ENCODE results near the gene MTA1. TPM values are rescaled to one million over a fixed set of nuclear protein-coding genes. Genes with fewer than 3 reads are reported as not detected.

MTA1 gene
- total and polyA plus RNA-seq, 10 of the 15 experiments (the other 5 are each of a cell fraction or from before 2014, with no cell fraction given): 0.14 to 162 (median 30.6) TPM

GRCh38 chr14:105488781-105489541 lies 69.3 kb downstream of the MTA1 start:
- in situ Hi-C loops (cut with MboI): loop anchor here (5.0 kb wide), 1 partner anchor 117 kb away; no protein-coding TSS in a partner anchor
- H3K4me2 ChIP-seq (ENCODE audit: control insufficient read depth, insufficient read depth): peak overlapping the region; percentile 100
- no peaks in the 10 kb centered on the region for H3K27me3 ChIP-seq (replicated peaks in 1 of 2; ENCODE audit: control insufficient read depth in 2 of 2, insufficient read depth in 2 of 2, low read length in 1 of 2)
- SMC1A ChIA-PET (ENCODE audit: uncharacterized antibody, unreplicated experiment): interaction anchor here (1.1 to 2.7 kb wide), 5 partner anchors 8 to 118 kb away, joined by 3 to 39 read pairs (median 4); no protein-coding TSS in a partner anchor
- CTCF ChIA-PET: interaction anchor here (0.6 to 4.4 kb wide), 17 partner anchors 8 to 117 kb away, joined by 3 to 103 read pairs (median 4); partner anchors contain the start of gene TEX22
- ATAC-seq: no peak
- H2AFZ ChIP-seq (ENCODE audit: control insufficient read depth, low read depth, low read length): no peak overlapping the region
- BruUV-seq (replicated peaks): no TSS peak
- peak overlapping the region; percentile 84 for H3K4me3 ChIP-seq
- FAIRE-seq: no peak
- no peaks in the 10 kb centered on the region for H4K20me1 ChIP-seq (ENCODE audit: control insufficient read depth, insufficient read depth)
- H3K27ac ChIP-seq (ENCODE audit: control insufficient read depth, insufficient read depth): no peak overlapping the region
- peaks cover 28% of the 10 kb centered on the region for H3K4me1 ChIP-seq (ENCODE audit: control insufficient read depth, insufficient read depth, low read length)
- RAD21 ChIA-PET (ENCODE audit: unreplicated experiment): interaction anchor here (0.8 to 2.5 kb wide), 6 partner anchors 8 to 118 kb away, joined by 3 to 74 read pairs (median 7); no protein-coding TSS in a partner anchor
- POLR2A ChIA-PET: interaction anchor here (1.0 to 2.0 kb wide), 4 partner anchors 8 to 123 kb away, joined by 3 to 23 read pairs (median 4); no protein-coding TSS in a partner anchor
- intact Hi-C loops (cut with micrococcal nuclease; ENCODE audit: unreplicated experiment): loop anchor here (1.0 to 10.0 kb wide), 4 partner anchors 8 to 424 kb away; partner anchors contain the start of gene GPR132
- H3K9ac ChIP-seq (ENCODE audit: control insufficient read depth, insufficient read depth, low read length): peak overlapping the region; percentile 19
- WGBS (ENCODE audit: insufficient coverage, insufficient replicate concordance, low lambda C conversion rate, missing lambda C conversion rate): 25% methylated on average over 20 of the region's 20 CpGs
- H3K79me2 ChIP-seq (ENCODE audit: control insufficient read depth, insufficient read depth, low read length): peaks cover 8% of the 10 kb centered on the region
- H3K36me3 ChIP-seq (ENCODE audit: control insufficient read depth in 2 of 2, insufficient read depth in 2 of 2, low read length in 1 of 2): no peaks in the 10 kb centered on the region; a peak in 1 of 4 replicates
- TF ChIP-seq BCL11A (IDR thresholded peaks at IDR 0.05; ENCODE audit: low read depth, low read length) (no peak), BCL3 (IDR thresholded peaks at IDR 0.05; ENCODE audit: borderline replicate concordance, insufficient read depth, low read depth, low read length, poor library complexity, severe bottlenecking) (no peak), RBBP5 (conservative IDR thresholded peaks at IDR 0.05) (no peak), KAT2A (conservative IDR thresholded peaks at IDR 0.05; ENCODE audit: control insufficient read depth, low read depth, low read length) (no peak), BRCA1 (IDR thresholded peaks at IDR 0.05; ENCODE audit: low read depth, low read length) (no peak)
- no peak for DNase-seq (ENCODE audit: low read depth, low spot score)
- no peaks in the 10 kb centered on the region for H3K9me3 ChIP-seq (replicated peaks; ENCODE audit: control insufficient read depth, insufficient read depth, low read length)
